Loucy (cell line): ENCODE data around the gene WBP2.

Source experiments
- CTCF ChIP-seq: fragments of 200-600 bp; sonication (generic); conservative IDR thresholded peaks from 2 replicates; pipeline ENCODE4 v1.5.1; 2014; ENCODE audit warnings: mild to moderate bottlenecking, antibody characterized with exemption, low read length
- EZH2phosphoT487 ChIP-seq: fragments of 200-600 bp; IDR thresholded peaks from 2 replicates; pipeline ENCODE4 v1.6.1; 2018; ENCODE audit warnings: antibody characterized with exemption, mild to moderate bottlenecking, moderate library complexity, borderline replicate concordance

DNA sequence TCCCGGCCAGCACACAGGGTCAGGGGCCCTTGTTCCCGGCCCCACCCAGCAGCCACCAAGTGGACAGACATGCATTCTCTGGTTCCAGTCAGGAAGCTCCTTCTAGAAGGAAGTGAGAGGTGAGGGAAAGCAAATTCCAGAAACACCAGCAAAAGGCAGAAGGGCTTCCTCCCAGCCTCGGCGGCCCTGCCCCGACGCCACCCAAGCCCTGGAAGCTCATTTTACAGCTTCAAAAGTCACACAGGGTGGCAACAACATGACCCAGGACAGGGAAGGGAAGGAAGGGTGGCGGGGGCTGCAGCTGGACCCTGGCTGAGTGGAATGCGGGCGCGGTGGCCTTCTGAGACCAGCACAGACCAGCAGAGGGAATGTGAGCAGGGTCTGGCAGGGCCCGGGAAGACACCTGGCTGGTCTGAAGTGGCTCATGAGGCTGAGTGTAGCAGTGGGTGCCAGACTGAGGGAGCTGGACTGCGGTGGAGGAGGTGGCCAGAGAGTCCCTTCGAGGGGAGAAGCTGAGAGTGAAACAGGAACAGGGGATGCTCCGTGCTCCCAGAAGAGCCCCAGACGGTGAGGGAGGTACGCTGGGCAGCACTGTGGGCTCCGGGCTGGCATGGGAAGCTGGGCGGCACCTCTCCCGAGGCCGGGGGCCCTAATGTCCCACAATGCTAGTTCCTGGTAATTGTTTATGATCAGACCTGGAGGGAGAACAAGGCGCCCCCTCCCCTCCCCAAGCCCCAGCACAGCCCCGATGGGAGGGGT, 9.0 kb downstream of the WBP2 start:
- no peak for TF ChIP-seq CTCF
- no peak for TF ChIP-seq EZH2phosphoT487
